ENCODE measurements around the gene GALNT6. TPM values are rescaled to one million over a fixed set of nuclear protein-coding genes. Genes with fewer than 3 reads are reported as not detected.

Gene GALNT6
- total RNA-seq, 1 experiment from 2014 or later: 101 TPM

DNA sequence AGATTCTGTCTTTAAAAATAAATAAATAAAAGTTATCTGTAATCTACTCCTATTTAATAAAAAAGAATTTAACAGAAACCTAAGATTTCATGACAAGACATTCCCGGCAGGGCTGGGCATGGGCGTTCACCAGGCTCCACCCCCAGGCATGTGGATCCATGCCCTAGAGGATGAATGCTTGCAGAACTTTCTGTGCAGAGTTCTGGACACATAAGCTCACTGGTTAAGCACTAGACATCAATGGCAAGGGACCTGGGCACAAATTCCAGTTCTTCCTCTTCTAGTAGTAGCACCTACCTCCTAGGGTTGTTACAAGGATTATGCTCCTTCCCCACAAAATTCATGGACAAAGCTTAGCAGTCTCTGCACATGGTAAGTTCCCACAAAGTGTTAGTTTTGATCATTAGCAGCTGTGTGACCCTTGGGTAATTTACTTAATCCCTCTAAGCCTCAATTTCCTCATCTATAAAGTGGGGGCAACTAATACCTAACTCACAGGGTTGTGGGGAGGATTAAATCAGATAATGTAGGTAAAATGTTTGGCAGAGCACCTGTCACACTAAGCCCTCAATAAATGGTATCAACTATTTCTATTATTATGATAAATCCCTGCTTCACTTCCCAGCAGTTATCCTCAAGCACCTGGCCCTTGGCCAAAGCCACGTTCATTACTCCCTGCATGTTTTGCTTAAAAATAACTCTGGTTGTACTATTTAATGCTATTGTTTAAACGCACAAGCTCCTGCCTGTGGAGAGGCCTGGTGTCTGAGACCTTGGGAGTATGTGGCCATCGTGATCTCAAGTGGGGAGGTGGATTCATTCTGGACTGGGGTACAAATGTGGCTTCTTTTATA lies 9.8 kb downstream of the GALNT6 start:
- POLR2A ChIA-PET (ENCODE audit: unreplicated experiment): interaction anchor here (0.5 kb wide), 1 partner anchor 10 kb away, joined by 4 read pairs; the partner anchor contains the start of gene GALNT6

GRCh38 chr12:51379571-51379970 lies 11.6 kb downstream of the GALNT6 start:
- no peak for ATAC-seq
- Histone ChIP-seq H3K36me3 (ENCODE audit: low read depth, low read length) (peaks cover 70% of the 10 kb centered on the region), H3K4me3 (ENCODE audit: low read length) (no peak overlapping the region)

More for the DNA sequence above, 9.8 kb downstream of the GALNT6 start:
- ATAC-seq: no peak
- no peak overlapping the region for H2AFZ ChIP-seq (ENCODE audit: low read length)
- intact Hi-C loops (cut with micrococcal nuclease): no loop called here
- H3K4me1 ChIP-seq (ENCODE audit: insufficient read depth, low read length): peaks cover 51% of the 10 kb centered on the region
- H3K36me3 ChIP-seq (ENCODE audit: low read depth, low read length): peaks cover 59% of the 10 kb centered on the region
- no TSS peak for BruUV-seq (replicated peaks)
- CTCF ChIA-PET: interaction anchor here (1.1 kb wide), 1 partner anchor 10 kb away, joined by 3 read pairs; no protein-coding TSS in a partner anchor
- no peak overlapping the region for H3K4me3 ChIP-seq (ENCODE audit: low read length)
- H3K27ac ChIP-seq (ENCODE audit: low read length): no peak overlapping the region
- no peaks in the 10 kb centered on the region for H3K27me3 ChIP-seq (ENCODE audit: low read length)
- H3K4me2 ChIP-seq (ENCODE audit: low read length): no peak overlapping the region
- H3K9me3 ChIP-seq (ENCODE audit: low read length): no peaks in the 10 kb centered on the region
- DNase-seq: no peak
- no peak overlapping the region for H3K9ac ChIP-seq (ENCODE audit: low read length)
- H4K20me1 ChIP-seq (ENCODE audit: low read length): no peaks in the 10 kb centered on the region
- no peaks in the 10 kb centered on the region for H3F3A ChIP-seq (ENCODE audit: low read length, unreplicated experiment)
- TF ChIP-seq EZH2 (IDR thresholded peaks at IDR 0.05; ENCODE audit: low read length, unreplicated experiment): no peak
- TF ChIP-seq, protein P1, sequence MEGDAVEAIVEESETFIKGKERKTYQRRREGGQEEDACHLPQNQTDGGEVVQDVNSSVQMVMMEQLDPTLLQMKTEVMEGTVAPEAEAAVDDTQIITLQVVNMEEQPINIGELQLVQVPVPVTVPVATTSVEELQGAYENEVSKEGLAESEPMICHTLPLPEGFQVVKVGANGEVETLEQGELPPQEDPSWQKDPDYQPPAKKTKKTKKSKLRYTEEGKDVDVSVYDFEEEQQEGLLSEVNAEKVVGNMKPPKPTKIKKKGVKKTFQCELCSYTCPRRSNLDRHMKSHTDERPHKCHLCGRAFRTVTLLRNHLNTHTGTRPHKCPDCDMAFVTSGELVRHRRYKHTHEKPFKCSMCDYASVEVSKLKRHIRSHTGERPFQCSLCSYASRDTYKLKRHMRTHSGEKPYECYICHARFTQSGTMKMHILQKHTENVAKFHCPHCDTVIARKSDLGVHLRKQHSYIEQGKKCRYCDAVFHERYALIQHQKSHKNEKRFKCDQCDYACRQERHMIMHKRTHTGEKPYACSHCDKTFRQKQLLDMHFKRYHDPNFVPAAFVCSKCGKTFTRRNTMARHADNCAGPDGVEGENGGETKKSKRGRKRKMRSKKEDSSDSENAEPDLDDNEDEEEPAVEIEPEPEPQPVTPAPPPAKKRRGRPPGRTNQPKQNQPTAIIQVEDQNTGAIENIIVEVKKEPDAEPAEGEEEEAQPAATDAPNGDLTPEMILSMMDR (conservative IDR thresholded peaks at IDR 0.05; ENCODE audit: low read depth, low read length): no peak
- TF ChIP-seq EZH2phosphoT487 (IDR thresholded peaks at IDR 0.05; ENCODE audit: borderline replicate concordance, low read length): no peak
- peaks cover 39% of the 10 kb centered on the region for H3K79me2 ChIP-seq (ENCODE audit: low read length)
- H3K9me2 ChIP-seq (replicated peaks; ENCODE audit: low read length): no peaks in the 10 kb centered on the region

More at GRCh38 chr12:51379571-51379970, 11.6 kb downstream of the GALNT6 start:
- H3K4me1 ChIP-seq (ENCODE audit: insufficient read depth, low read length): peaks cover 32% of the 10 kb centered on the region
- no peaks in the 10 kb centered on the region for H3K27me3 ChIP-seq (ENCODE audit: low read length)
- no peak overlapping the region for H3K4me2 ChIP-seq (ENCODE audit: low read length)
- POLR2A ChIA-PET (ENCODE audit: unreplicated experiment): no interaction called here
- CTCF ChIA-PET: no interaction called here
- H3K79me2 ChIP-seq (ENCODE audit: low read length): peaks cover 24% of the 10 kb centered on the region
- DNase-seq: no peak
- no peak overlapping the region for H2AFZ ChIP-seq (ENCODE audit: low read length)
- H4K20me1 ChIP-seq (ENCODE audit: low read length): no peaks in the 10 kb centered on the region
- no peak overlapping the region for H3K27ac ChIP-seq (ENCODE audit: low read length)
- BruUV-seq (replicated peaks): no TSS peak
- H3K9ac ChIP-seq (ENCODE audit: low read length): no peak overlapping the region
- H3K9me3 ChIP-seq (ENCODE audit: low read length): no peaks in the 10 kb centered on the region
- no peak for TF ChIP-seq EZH2phosphoT487 (IDR thresholded peaks at IDR 0.05; ENCODE audit: borderline replicate concordance, low read length)
- TF ChIP-seq, protein P1 (conservative IDR thresholded peaks at IDR 0.05; ENCODE audit: low read depth, low read length): no peak
- no peak for TF ChIP-seq EZH2 (IDR thresholded peaks at IDR 0.05; ENCODE audit: low read length, unreplicated experiment)
- no peaks in the 10 kb centered on the region for H3K9me2 ChIP-seq (replicated peaks; ENCODE audit: low read length)
- no peaks in the 10 kb centered on the region for H3F3A ChIP-seq (ENCODE audit: low read length, unreplicated experiment)
- intact Hi-C loops (cut with micrococcal nuclease): no loop called here

All from PC-3 (cell line).